Body of pancreas (tissue), 4 donors: Measurements from ENCODE around the gene CCDC91.

Experiments used
- CTCF ChIP-seq, 7 experiments: fragments of 450-650 bp in 4 of 7; fragments of 200-600 bp in 3 of 7; sonication (generic) in 3 of 7; IDR thresholded peaks; one replicate each; pipeline ENCODE4 v1.5.1; 2016 to 2019; ENCODE audit warnings: antibody characterized with exemption in 7 of 7
- POLR2A ChIP-seq, 3 donors: fragments of 450-650 bp; IDR thresholded peaks; one replicate each; pipeline ENCODE4 v1.6.1; 2016; ENCODE audit warnings: antibody characterized with exemption in 3 of 3, mild to moderate bottlenecking in 2 of 3

- no peak for TF ChIP-seq CTCF (IDR thresholded peaks at IDR 0.05)
- no peak for TF ChIP-seq POLR2A (IDR thresholded peaks at IDR 0.05)
These were observed 198.6 kb downstream of the CCDC91 start for GRCh38 chr12:28388879-28389278.
